GM23248 (cell line): ENCODE results near the gene ABCF2.

ENCODE experiments used
- EZH2 ChIP-seq: fragments of 200-600 bp; sonication (generic); IDR thresholded peaks from 2 replicates; pipeline ENCODE4 v1.6.1; 2018; ENCODE audit warnings: antibody characterized with exemption, mild to moderate bottlenecking; ENCODE audit not compliant: insufficient read depth, poor library complexity, severe bottlenecking
- EZH2phosphoT487 ChIP-seq: fragments of 200-600 bp; sonication (generic); IDR thresholded peaks from 2 replicates; pipeline ENCODE4 v1.6.1; 2018; ENCODE audit warnings: antibody characterized with exemption, moderate library complexity, mild to moderate bottlenecking, low read depth; ENCODE audit not compliant: insufficient read depth

GRCh38 chr7:151206914-151207313 lies 20.1 kb downstream of the ABCF2 start:
- TF ChIP-seq EZH2 = no peak
- no peak for TF ChIP-seq EZH2phosphoT487
